Measurements from ENCODE around the gene TDRD12.

Gene TDRD12

DNA sequence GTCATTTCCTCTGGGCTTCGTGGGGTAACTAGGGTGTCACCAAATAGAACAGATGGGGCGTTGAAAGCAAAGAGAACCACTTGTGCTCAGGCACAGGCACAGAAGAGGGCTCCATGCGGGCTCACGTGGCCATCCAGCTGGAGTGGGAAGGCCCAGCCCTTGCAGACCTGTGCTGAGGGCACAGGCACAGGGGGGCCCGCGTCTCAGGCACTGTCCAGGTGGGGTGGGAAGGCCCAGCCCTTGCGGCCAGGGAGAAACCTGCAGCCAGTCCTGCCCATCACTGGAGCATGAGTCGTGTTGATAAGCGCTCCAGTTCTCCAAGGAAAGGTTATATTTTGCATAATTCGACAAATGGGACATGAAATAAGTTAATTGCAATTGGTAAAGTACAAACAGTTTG lies 92.5 kb downstream of the TDRD12 start:
- TF ChIP-seq CTCF (IDR thresholded peaks at IDR 0.05): no peak

DNA sequence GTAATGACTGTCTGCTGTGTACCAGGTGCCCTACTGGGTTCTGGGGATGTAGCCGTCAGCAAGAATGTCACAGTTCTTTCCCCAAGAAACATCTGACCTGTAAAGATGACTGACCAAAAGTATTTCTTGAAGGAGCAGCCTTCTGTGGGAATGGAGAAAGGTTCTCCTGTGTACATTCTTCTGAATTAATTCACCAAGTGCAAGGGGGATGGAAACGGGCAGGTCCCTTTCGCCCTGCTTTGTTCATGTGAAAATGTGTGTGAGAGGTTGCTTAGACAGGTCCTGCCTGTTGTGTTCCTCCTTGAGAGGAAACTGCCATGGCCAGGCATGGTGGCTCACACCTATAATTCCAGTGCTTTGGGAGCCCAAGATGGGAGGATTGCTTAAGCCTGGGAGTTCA lies 93.0 kb downstream of the TDRD12 start:
- no peak for TF ChIP-seq CTCF (IDR thresholded peaks at IDR 0.05)

- no peak for TF ChIP-seq CTCF (IDR thresholded peaks at IDR 0.05)
Observed at GRCh38 chr19:32813862-32814425, 94.4 kb downstream of the TDRD12 start.

DNA sequence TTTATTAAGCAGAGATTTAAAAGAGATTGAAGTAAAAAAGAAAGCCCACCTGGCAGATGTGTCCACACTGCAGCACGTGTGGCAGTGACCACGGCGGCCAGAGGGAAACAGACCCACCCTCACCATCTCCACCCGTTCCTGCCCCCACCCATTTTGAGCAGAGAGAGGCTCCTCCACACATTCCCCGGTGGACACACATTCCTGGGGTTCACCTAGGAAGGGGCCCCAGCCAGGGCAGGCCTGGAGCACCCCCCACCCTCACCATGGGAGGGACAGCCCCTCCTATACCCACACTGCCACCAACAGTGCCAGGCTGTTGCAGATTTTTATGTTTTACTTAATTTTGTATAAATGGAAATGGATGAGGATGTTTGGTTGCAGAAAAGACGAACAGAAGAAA lies 95.1 kb downstream of the TDRD12 start:
- TF ChIP-seq CTCF (IDR thresholded peaks at IDR 0.05): no peak

DNA sequence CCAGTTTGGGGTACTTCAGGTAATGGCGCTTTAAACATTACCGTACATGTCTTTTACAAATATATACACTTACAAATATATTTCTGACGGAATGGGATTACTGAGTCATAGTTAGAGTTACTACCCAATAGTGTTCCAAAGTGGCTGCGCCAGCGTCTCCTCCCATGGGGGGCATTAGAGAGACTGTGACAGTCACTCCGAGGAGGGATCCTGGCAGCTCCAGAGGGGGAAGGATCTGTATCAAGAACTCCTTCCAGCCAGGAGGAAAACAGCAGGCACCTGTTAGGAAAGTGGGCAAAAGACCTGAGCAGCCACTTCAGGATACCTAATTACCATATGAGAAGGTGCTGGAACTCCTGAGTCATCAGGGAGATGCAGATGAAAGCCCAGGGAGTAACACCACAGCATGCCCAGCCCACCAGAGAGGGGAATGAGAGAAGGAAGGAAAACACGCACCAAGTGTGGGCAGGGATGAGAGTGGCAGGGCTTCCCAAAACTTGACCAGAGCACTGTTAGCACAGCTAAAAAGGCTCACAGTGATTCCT lies 97.1 kb downstream of the TDRD12 start:
- no peak for TF ChIP-seq CTCF (IDR thresholded peaks at IDR 0.05)

GRCh38 chr19:32817569-32818476 lies 98.3 kb downstream of the TDRD12 start:
- TF ChIP-seq CTCF (IDR thresholded peaks at IDR 0.05): no peak

- no peak for TF ChIP-seq CTCF (IDR thresholded peaks at IDR 0.05)
Observed at GRCh38 chr19:32818536-32818935, 99.0 kb downstream of the TDRD12 start.
